HepG2 (cell line): ENCODE results near the gene COL9A3. TPM values are rescaled to one million over a fixed set of nuclear protein-coding genes. Genes with fewer than 3 reads are reported as not detected.
A peak's percentile ranks its signal among the peaks of the same experiment; 100 is the strongest.

Experiments
- ATAC-seq: fragments of 200-7000 bp; cut with Tn5 transposase; 3 replicates; pipeline ENCODE4 v1.9.1; 2020; ENCODE audit warnings: mild to moderate bottlenecking, moderate library complexity
- BruUV-seq: library from RNA; stranded (reverse); fragments of 400-500 nt; replicated peaks from 2 replicates; lab custom pipeline; 2021; lab: Mats Ljungman, UMichigan
- CTCF ChIA-PET: fragments of 300-600 bp; formaldehyde crosslinking; extraction: SDS; loops from one replicate; lab custom pipeline; 2021; ENCODE audit warnings: low total read pairs, inconsistent platforms, low intra/inter-chr PET ratio; lab: Yijun Ruan, JAX
- POLR2A ChIA-PET: fragments of 350-600 bp; sonication (Branson Sonifier 250); formaldehyde crosslinking; loops from one replicate; lab custom pipeline; 2020; ENCODE audit warnings: antibody characterized with exemption, inconsistent platforms; lab: Yijun Ruan, JAX
- DNase-seq: peaks from one replicate; pipeline ENCODE4 v3.0.0-alpha.2; 2015; ENCODE audit warnings: low spot score
- FAIRE-seq: peaks from 3 replicates; lab custom pipeline; 2011; peaks lifted over from hg19 to GRCh38; lab: Jason Lieb, UNC
- H2AFZ ChIP-seq: one replicate; pipeline ENCODE4 v1.6.1; 2011; ENCODE audit warnings: low read length, inconsistent platforms
- H3K27ac ChIP-seq: fragments of 300-600 bp; 3 replicates; pipeline ENCODE4 v1.8.0; 2011; ENCODE audit warnings: mixed run types, mild to moderate bottlenecking, mixed read lengths, low read length, inconsistent platforms; ENCODE audit not compliant: insufficient read depth; ENCODE audit errors: extremely low read length
- H3K27me3 ChIP-seq, 2 experiments: fragments of 200-600 bp in 1 of 2; 2 replicates in 1 of 2; 3 replicates in 1 of 2; pipeline versions ENCODE4 v1.6.0 to v1.8.0; 2011; ENCODE audit warnings: low read length in 2 of 2, mild to moderate bottlenecking in 2 of 2, moderate library complexity in 2 of 2, inconsistent platforms in 1 of 2; ENCODE audit not compliant: insufficient read depth in 2 of 2, control insufficient read depth in 1 of 2
- H3K36me3 ChIP-seq, 2 experiments: fragments of 200-600 bp in 1 of 2; replicated peaks in 1 of 2; 2 replicates in 1 of 2; 3 replicates in 1 of 2; pipeline versions ENCODE4 v1.5.1 to v1.8.0; 2011; ENCODE audit warnings: low read length in 2 of 2, inconsistent platforms in 1 of 2; ENCODE audit not compliant: insufficient read depth in 2 of 2, control insufficient read depth in 1 of 2
- H3K4me1 ChIP-seq: 2 replicates; pipeline ENCODE4 v1.5.1; 2012; ENCODE audit warnings: low read length, inconsistent platforms; ENCODE audit not compliant: insufficient read depth
- H3K4me2 ChIP-seq: 2 replicates; pipeline ENCODE4 v1.6.0; 2011; ENCODE audit warnings: low read depth, low read length, inconsistent platforms
- H3K4me3 ChIP-seq, 3 experiments: fragments of 200-600 bp in 1 of 3; sonication (generic), shearing (Covaris generic) in 1 of 3; replicated peaks in 1 of 3; 2 replicates each; pipeline ENCODE4 v1.5.1; 2011 to 2016; ENCODE audit warnings: low read length in 3 of 3, inconsistent platforms in 2 of 3, low read depth in 2 of 3, mild to moderate bottlenecking in 2 of 3, control low read depth in 1 of 3, mixed read lengths in 1 of 3; ENCODE audit not compliant: insufficient read depth in 1 of 3
- H3K79me2 ChIP-seq: one replicate; pipeline ENCODE4 v1.6.1; 2011; ENCODE audit warnings: low read length, inconsistent platforms; ENCODE audit not compliant: insufficient read depth
- H3K9ac ChIP-seq: 2 replicates; pipeline ENCODE4 v1.6.0; 2011; ENCODE audit warnings: mild to moderate bottlenecking, low read depth, low read length, inconsistent platforms; ENCODE audit not compliant: insufficient read depth
- H3K9me3 ChIP-seq: 2 replicates; pipeline ENCODE4 v1.5.1; 2012; ENCODE audit warnings: mild to moderate bottlenecking, low read length
- H4K20me1 ChIP-seq: 2 replicates; pipeline ENCODE4 v1.6.0; 2011; ENCODE audit warnings: inconsistent platforms, mild to moderate bottlenecking, low read length, moderate library complexity; ENCODE audit not compliant: insufficient read depth
- AGO1 ChIP-seq: fragments of 200-400 bp; formaldehyde crosslinking; IDR thresholded peaks from 2 replicates; pipeline ENCODE4 v1.6.1; 2017; ENCODE audit warnings: mild to moderate bottlenecking, low read depth, low read length, moderate library complexity; ENCODE audit not compliant: poor library complexity, severe bottlenecking
- REPIN1 ChIP-seq: sonication (generic); formaldehyde crosslinking; IDR thresholded peaks from 2 replicates; pipeline ENCODE4 v1.8.0; 2022; ENCODE audit warnings: missing genetic modification reagents, low read depth, mild to moderate bottlenecking, borderline replicate concordance
- ZNF512B ChIP-seq: sonication (generic); formaldehyde crosslinking; IDR thresholded peaks from 2 replicates; pipeline ENCODE4 v1.5.1; 2020; ENCODE audit warnings: missing genetic modification reagents, mild to moderate bottlenecking, borderline replicate concordance
- ZNF784 ChIP-seq: sonication (generic); formaldehyde crosslinking; IDR thresholded peaks from 2 replicates; pipeline ENCODE4 v1.5.1; 2020; ENCODE audit warnings: missing genetic modification reagents, mild to moderate bottlenecking, borderline replicate concordance
- ZNF878 ChIP-seq: sonication (generic); formaldehyde crosslinking; IDR thresholded peaks from 2 replicates; pipeline ENCODE4 v1.8.1; 2023; ENCODE audit warnings: mild to moderate bottlenecking, missing genetic modification reagents, moderate library complexity
- ZSCAN25 ChIP-seq: sonication (generic); formaldehyde crosslinking; IDR thresholded peaks from 2 replicates; pipeline ENCODE4 v1.8.0; 2022; ENCODE audit warnings: mild to moderate bottlenecking, missing genetic modification reagents
- WGBS: methylation state at CpG from one replicate; pipeline ENCODE4 v1.1.6; 2017; ENCODE audit warnings: low lambda C conversion rate; 5-methylcytosine and 5-hydroxymethylcytosine counted together
- in situ Hi-C: cut with HindIII; loops from 2 replicates; pipeline ENCODE4 v1.10.0; 2017; ENCODE audit warnings: low pct_unique_long_range_greater_than_20kb; ENCODE audit not compliant: extremely low pct_ligation_motif_present
- intact Hi-C: fragments of 100-400 bp; cut with micrococcal nuclease; formaldehyde crosslinking; loops from one replicate; pipeline ENCODE4 v1.10.0; 2022; ENCODE audit not compliant: unreplicated experiment
- polyA plus RNA-seq, 8 experiments: library from polyadenylated mRNA; depleted of rRNA in 3 of 8; stranded (reverse) in 7 of 8; unstranded in 1 of 8; fragments of >200 nt; fragmentation: Illumina TruSeq in 4 of 8; extraction: Trizol in 4 of 8; gene quantifications; 2 replicates each; pipeline versions ENCODE4 v1.2.1 to v1.2.3, GENCODE V29; 2011 to 2016; ENCODE audit warnings: low read depth in 4 of 8, missing spikeins in 1 of 8, mixed read lengths in 1 of 8; ENCODE audit not compliant: insufficient read depth in 1 of 8
- total RNA-seq, 5 experiments: library from RNA; depleted of rRNA; stranded (reverse); fragments of >200 nt; fragmentation: Illumina TruSeq; extraction: Trizol; gene quantifications; 2 replicates each; pipeline ENCODE4 v1.2.3, GENCODE V29; 2016; ENCODE audit warnings: low read depth in 1 of 5
- TF ChIP-seq, protein P1 (sequence below): sonication (generic); formaldehyde crosslinking; conservative IDR thresholded peaks from 2 replicates; pipeline ENCODE4 v1.8.1; 2023; ENCODE audit warnings: missing genetic modification reagents
- TF ChIP-seq, protein P2 (sequence below): sonication (generic); formaldehyde crosslinking; IDR thresholded peaks from 2 replicates; pipeline ENCODE4 v1.4.0; 2020; ENCODE audit warnings: low read depth, mild to moderate bottlenecking, missing genetic modification reagents

COL9A3 gene
- total and polyA plus RNA-seq, 2 of the 13 experiments (the other 11 are each of a cell fraction or from before 2014, with no cell fraction given): 155 to 204 TPM

DNA sequence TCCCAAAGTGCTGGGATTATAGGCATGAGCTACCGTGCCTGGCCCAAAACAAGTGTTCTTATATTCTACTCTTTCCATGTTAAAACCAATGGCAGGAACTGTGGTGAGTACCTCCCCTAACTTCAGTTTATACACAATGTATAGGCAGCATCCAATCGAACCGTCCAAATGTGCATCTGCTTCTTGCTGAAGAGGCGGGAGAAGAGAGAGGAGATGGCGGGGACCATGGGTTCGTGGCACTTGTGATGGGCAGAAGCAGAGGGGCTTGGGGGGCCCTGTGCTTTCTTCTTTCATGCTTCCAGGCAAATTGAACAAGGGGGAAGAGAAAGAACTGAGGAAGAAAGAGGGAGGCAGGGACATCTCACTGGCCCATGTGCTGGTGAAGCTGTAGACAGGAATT lies 56.0 kb downstream of the COL9A3 start (continued):
- TF ChIP-seq AGO1: no peak
- TF ChIP-seq ZNF878: no peak
- 0 out of 2 replicates have a peak, but pooled peaks have one; percentile 45 for TF ChIP-seq ZNF512B (CRISPR knock-in tag)
- TF ChIP-seq, all 625 proteins: peak for 5

- H3K27me3 ChIP-seq: peaks cover 2 to 9% of the 10 kb centered on the region in 2 experiments; a peak in 4 of 5 replicates
- no peaks in the 10 kb centered on the region for H3K79me2 ChIP-seq
- ATAC-seq (no peak), DNase-seq (no peak)
- BruUV-seq: no TSS peak
- H3K9ac ChIP-seq: no peak overlapping the region
- H3K4me2 ChIP-seq: peak overlapping the region; percentile 78
- H3K9me3 ChIP-seq: no peaks in the 10 kb centered on the region
- CTCF ChIA-PET: interaction anchor here (1.1 to 2.1 kb wide), 3 partner anchors 27 to 136 kb away, joined by 3 to 8 read pairs (median 3); no protein-coding TSS in a partner anchor
- peak; percentile 38; the same call in 1 of the 2 replicates for TF ChIP-seq ZNF784 (CRISPR knock-in tag)
- TF ChIP-seq, protein P1, sequence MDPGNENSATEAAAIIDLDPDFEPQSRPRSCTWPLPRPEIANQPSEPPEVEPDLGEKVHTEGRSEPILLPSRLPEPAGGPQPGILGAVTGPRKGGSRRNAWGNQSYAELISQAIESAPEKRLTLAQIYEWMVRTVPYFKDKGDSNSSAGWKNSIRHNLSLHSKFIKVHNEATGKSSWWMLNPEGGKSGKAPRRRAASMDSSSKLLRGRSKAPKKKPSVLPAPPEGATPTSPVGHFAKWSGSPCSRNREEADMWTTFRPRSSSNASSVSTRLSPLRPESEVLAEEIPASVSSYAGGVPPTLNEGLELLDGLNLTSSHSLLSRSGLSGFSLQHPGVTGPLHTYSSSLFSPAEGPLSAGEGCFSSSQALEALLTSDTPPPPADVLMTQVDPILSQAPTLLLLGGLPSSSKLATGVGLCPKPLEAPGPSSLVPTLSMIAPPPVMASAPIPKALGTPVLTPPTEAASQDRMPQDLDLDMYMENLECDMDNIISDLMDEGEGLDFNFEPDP (CRISPR knock-in tag): no peak
- 0 out of 2 replicates have a peak, but pooled peaks have one; percentile 5 for TF ChIP-seq ZSCAN25 (CRISPR knock-in tag)
- TF ChIP-seq REPIN1 (CRISPR knock-in tag): 0 out of 2 replicates have a peak, but pooled peaks have one; percentile 11
- TF ChIP-seq, protein P2, sequence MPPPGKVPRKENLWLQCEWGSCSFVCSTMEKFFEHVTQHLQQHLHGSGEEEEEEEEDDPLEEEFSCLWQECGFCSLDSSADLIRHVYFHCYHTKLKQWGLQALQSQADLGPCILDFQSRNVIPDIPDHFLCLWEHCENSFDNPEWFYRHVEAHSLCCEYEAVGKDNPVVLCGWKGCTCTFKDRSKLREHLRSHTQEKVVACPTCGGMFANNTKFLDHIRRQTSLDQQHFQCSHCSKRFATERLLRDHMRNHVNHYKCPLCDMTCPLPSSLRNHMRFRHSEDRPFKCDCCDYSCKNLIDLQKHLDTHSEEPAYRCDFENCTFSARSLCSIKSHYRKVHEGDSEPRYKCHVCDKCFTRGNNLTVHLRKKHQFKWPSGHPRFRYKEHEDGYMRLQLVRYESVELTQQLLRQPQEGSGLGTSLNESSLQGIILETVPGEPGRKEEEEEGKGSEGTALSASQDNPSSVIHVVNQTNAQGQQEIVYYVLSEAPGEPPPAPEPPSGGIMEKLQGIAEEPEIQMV (CRISPR knock-in tag): 0 out of 2 replicates have a peak, but pooled peaks have one; percentile 1
- TF ChIP-seq, all 625 proteins: peak for 4
- no peak for FAIRE-seq
- Histone ChIP-seq H3K36me3 (no peaks in the 10 kb centered on the region), H3K4me3 (no peak overlapping the region), H3K4me1 (peaks cover 63% of the 10 kb centered on the region), H3K27ac (no peak overlapping the region), H4K20me1 (no peaks in the 10 kb centered on the region), H2AFZ (no peak overlapping the region)
- in situ Hi-C loops (loop anchor here (5.0 kb wide), 1 partner anchor 139 kb away; no protein-coding TSS in a partner anchor), intact Hi-C loops (loop anchor here (2.0 to 5.0 kb wide), 3 partner anchors 28 to 206 kb away; no protein-coding TSS in a partner anchor)
- 46% methylated on average over 7 of the region's 7 CpGs for WGBS
- POLR2A ChIA-PET: interaction anchor here (1.3 to 6.2 kb wide), 6 partner anchors 12 to 81 kb away, joined by 4 to 59 read pairs (median 10); partner anchors contain the start of genes GID8, SLC17A9 and TCFL5
Measured at GRCh38 chr20:62873280-62873679, 56.4 kb downstream of the COL9A3 start.
